ENCODE results near the gene KY. TPM values are rescaled to one million over a fixed set of nuclear protein-coding genes. Genes with fewer than 3 reads are reported as not detected.

KY gene
- total RNA-seq, 1 experiment from 2014 or later, result not detected

GRCh38 chr3:134675726-134676256, 25.0 kb upstream of the KY start:
- DNase-seq (ENCODE audit: low spot score), result no peak

GRCh38 chr3:134672571-134672970, 21.7 kb upstream of the KY start:
- DNase-seq (ENCODE audit: low spot score), result no peak

GRCh38 chr3:134667956-134668355, 17.1 kb upstream of the KY start:
- no peak for DNase-seq (ENCODE audit: low spot score)

- no peak for DNase-seq (ENCODE audit: low spot score)
Measured at GRCh38 chr3:134667406-134667805, 16.6 kb upstream of the KY start.

GRCh38 chr3:134666885-134667284, 16.1 kb upstream of the KY start:
- no peak for DNase-seq (ENCODE audit: low spot score)

- no peak for DNase-seq (ENCODE audit: low spot score)
Measured at GRCh38 chr3:134666466-134666865, 15.6 kb upstream of the KY start.

- no peak for DNase-seq (ENCODE audit: low spot score)
Measured at GRCh38 chr3:134666052-134666451, 15.2 kb upstream of the KY start.

- no peak for DNase-seq (ENCODE audit: low spot score)
Measured at GRCh38 chr3:134665243-134665642, 14.4 kb upstream of the KY start.

- no peak for DNase-seq (ENCODE audit: low spot score)
Measured at GRCh38 chr3:134663721-134664456, 13.1 kb upstream of the KY start.

- DNase-seq (ENCODE audit: low spot score), result no peak
Measured at GRCh38 chr3:134660046-134660441, 9.2 kb upstream of the KY start.

- no peak for DNase-seq (ENCODE audit: low spot score)
Measured at GRCh38 chr3:134659391-134660045, 8.7 kb upstream of the KY start.

- DNase-seq (ENCODE audit: low spot score), result no peak
Measured at GRCh38 chr3:134658555-134658954, 7.7 kb upstream of the KY start.

GRCh38 chr3:134656211-134656800, 5.5 kb upstream of the KY start:
- no peak for DNase-seq (ENCODE audit: low spot score)

- no peak for DNase-seq (ENCODE audit: low spot score)
Measured at GRCh38 chr3:134655706-134656105, 4.9 kb upstream of the KY start.

- DNase-seq (ENCODE audit: low spot score), result no peak
Measured at GRCh38 chr3:134654031-134654430, 3.2 kb upstream of the KY start.

- DNase-seq (ENCODE audit: low spot score), result no peak
Measured at GRCh38 chr3:134652886-134653630, 2.2 kb upstream of the KY start.

GRCh38 chr3:134652409-134652831, 1.6 kb upstream of the KY start:
- no peak for DNase-seq (ENCODE audit: low spot score)

GRCh38 chr3:134651347-134652041, 672 bp upstream of the KY start:
- DNase-seq (ENCODE audit: low spot score), result no peak

GRCh38 chr3:134649106-134649705, 1.6 kb downstream of the KY start:
- no peak for DNase-seq (ENCODE audit: low spot score)

GRCh38 chr3:134647902-134648760, 2.7 kb downstream of the KY start:
- DNase-seq (ENCODE audit: low spot score), result no peak
